H1 (cell line): Measurements from ENCODE around the gene NBAS. TPM values are rescaled to one million over a fixed set of nuclear protein-coding genes. Genes with fewer than 3 reads are reported as not detected.

ENCODE experiments used
- CTCF ChIA-PET: fragments of 300-600 bp; sonication (Branson Sonifier 250); formaldehyde crosslinking; loops from one replicate; lab custom pipeline; 2021; ENCODE audit not compliant: partially characterized antibody; lab: Charles Lee
- POLR2A ChIA-PET: fragments of 300-600 bp; sonication (Branson Sonifier 250); formaldehyde crosslinking; loops from one replicate; lab custom pipeline; 2021; ENCODE audit warnings: inconsistent platforms; ENCODE audit not compliant: partially characterized antibody; lab: Charles Lee
- DNase-seq, 2 experiments: peaks; one replicate each; pipeline versions ENCODE4 v3.0.0 to v3.0.0-alpha.2; 2010 to 2022; ENCODE audit warnings: low spot score in 2 of 2, low read depth in 1 of 2, mixed read lengths in 1 of 2
- FAIRE-seq: peaks from 2 replicates; lab custom pipeline; 2011; peaks lifted over from hg19 to GRCh38; lab: Jason Lieb, UNC
- H2AFZ ChIP-seq: 2 replicates; pipeline ENCODE4 v1.8.1; 2012; ENCODE audit warnings: low read length, inconsistent platforms
- H2AK5ac ChIP-seq: 2 replicates; pipeline ENCODE4 v1.6.1; 2013; ENCODE audit warnings: low read depth, low read length
- H2BK120ac ChIP-seq: replicated peaks from 2 replicates; pipeline ENCODE3; 2013; ENCODE audit warnings: low read depth, low read length, inconsistent platforms
- H2BK12ac ChIP-seq: 2 replicates; pipeline ENCODE4 v1.6.1; 2013; ENCODE audit warnings: low read depth, low read length
- H2BK15ac ChIP-seq: 2 replicates; pipeline ENCODE4 v1.6.1; 2013; ENCODE audit warnings: low read length
- H2BK20ac ChIP-seq: 2 replicates; pipeline ENCODE4 v1.6.1; 2013; ENCODE audit warnings: low read length
- H2BK5ac ChIP-seq: 2 replicates; pipeline ENCODE4 v1.6.1; 2013; ENCODE audit warnings: low read depth, low read length
- H3K14ac ChIP-seq: 2 replicates; pipeline ENCODE4 v1.6.1; 2013; ENCODE audit warnings: inconsistent platforms; ENCODE audit not compliant: insufficient read length
- H3K18ac ChIP-seq: 2 replicates; pipeline ENCODE4 v1.6.1; 2013; ENCODE audit warnings: low read length; ENCODE audit errors: extremely low read depth
- H3K23ac ChIP-seq: 2 replicates; pipeline ENCODE4 v1.6.1; 2013; ENCODE audit warnings: inconsistent platforms; ENCODE audit not compliant: insufficient read length
- H3K23me2 ChIP-seq: 2 replicates; pipeline ENCODE4 v1.6.1; 2013; ENCODE audit warnings: low read depth, low read length
- H3K27ac ChIP-seq: 2 replicates; pipeline ENCODE4 v1.6.1; 2011; ENCODE audit warnings: low read depth, low read length, inconsistent platforms
- H3K27me3 ChIP-seq, 4 experiments: replicated peaks in 1 of 4; 1 replicate in 1 of 4; 2 replicates in 3 of 4; pipeline versions ENCODE4 v1.6.1 to v1.8.1; 2011 to 2013; ENCODE audit warnings: low read length in 3 of 4, mild to moderate bottlenecking in 3 of 4, inconsistent platforms in 2 of 4, mixed read lengths in 2 of 4, moderate library complexity in 1 of 4; ENCODE audit not compliant: control insufficient read depth in 3 of 4, insufficient read depth in 3 of 4; ENCODE audit errors: extremely low read depth in 1 of 4
- H3K36me3 ChIP-seq, 4 experiments: 2 replicates each; pipeline versions ENCODE4 v1.6.1 to v1.8.1; 2011 to 2013; ENCODE audit warnings: mild to moderate bottlenecking in 4 of 4, low read length in 3 of 4, moderate library complexity in 2 of 4, control low read depth in 1 of 4, inconsistent platforms in 1 of 4; ENCODE audit not compliant: insufficient read depth in 4 of 4, control insufficient read depth in 2 of 4
- H3K4ac ChIP-seq: replicated peaks from 2 replicates; pipeline ENCODE3; 2013; ENCODE audit warnings: low read length, low read depth, mixed read lengths, inconsistent platforms; ENCODE audit not compliant: insufficient read length
- H3K4me1 ChIP-seq, 4 experiments: replicated peaks in 1 of 4; 1 replicate in 1 of 4; 2 replicates in 3 of 4; pipeline versions ENCODE4 v1.6.1 to v1.8.1; 2011 to 2013; ENCODE audit warnings: low read length in 3 of 4, inconsistent platforms in 2 of 4, mixed read lengths in 1 of 4; ENCODE audit not compliant: insufficient read depth in 4 of 4, control insufficient read depth in 3 of 4
- H3K4me2 ChIP-seq, 2 experiments: 2 replicates each; pipeline versions ENCODE4 v1.6.1 to v1.8.1; 2011 to 2013; ENCODE audit warnings: low read depth in 2 of 2, low read length in 2 of 2, control low read depth in 1 of 2, inconsistent platforms in 1 of 2, mild to moderate bottlenecking in 1 of 2; ENCODE audit not compliant: insufficient read depth in 1 of 2
- H3K4me3 ChIP-seq, 4 experiments: fragments of 200-600, 300-600 bp in 1 of 4; sonication (generic), shearing (Covaris generic), sonication (Bioruptor Twin) in 1 of 4; 2 replicates each; pipeline versions ENCODE4 v1.5.1 to v1.8.1; 2011 to 2016; ENCODE audit warnings: low read length in 4 of 4, low read depth in 3 of 4, control low read depth in 2 of 4, inconsistent platforms in 2 of 4, mild to moderate bottlenecking in 2 of 4, mixed read lengths in 1 of 4, moderate library complexity in 1 of 4; ENCODE audit not compliant: insufficient read depth in 2 of 4; ENCODE audit errors: extremely low read depth in 1 of 4
- H3K56ac ChIP-seq: replicated peaks from 2 replicates; pipeline ENCODE3; 2013; ENCODE audit warnings: low read depth, mild to moderate bottlenecking, mixed read lengths, low read length, inconsistent platforms; ENCODE audit not compliant: insufficient read length
- H3K79me1 ChIP-seq: 2 replicates; pipeline ENCODE4 v1.6.1; 2013; ENCODE audit warnings: low read depth, low read length, control low read depth
- H3K79me2 ChIP-seq, 2 experiments: 2 replicates each; pipeline versions ENCODE4 v1.6.1 to v1.8.1; 2012 to 2013; ENCODE audit warnings: low read length in 2 of 2, mild to moderate bottlenecking in 2 of 2, inconsistent platforms in 1 of 2; ENCODE audit not compliant: insufficient read depth in 2 of 2, control insufficient read depth in 1 of 2
- H3K9ac ChIP-seq, 4 experiments: replicated peaks in 1 of 4; 1 replicate in 1 of 4; 2 replicates in 3 of 4; pipeline versions ENCODE4 v1.6.1 to v1.8.1; 2011 to 2013; ENCODE audit warnings: low read depth in 3 of 4, low read length in 3 of 4, control low read depth in 2 of 4, mild to moderate bottlenecking in 2 of 4, moderate library complexity in 2 of 4, inconsistent platforms in 1 of 4; ENCODE audit errors: extremely low read depth in 1 of 4
- H3K9me3 ChIP-seq, 2 experiments: 2 replicates each; pipeline versions ENCODE4 v1.6.1 to v1.8.1; 2012 to 2013; ENCODE audit warnings: mild to moderate bottlenecking in 2 of 2, moderate library complexity in 2 of 2, control low read depth in 1 of 2, inconsistent platforms in 1 of 2, low read depth in 1 of 2, low read length in 1 of 2, mixed read lengths in 1 of 2; ENCODE audit not compliant: insufficient read depth in 2 of 2
- H4K20me1 ChIP-seq, 2 experiments: replicated peaks in 1 of 2; 2 replicates each; pipeline versions ENCODE3 to v1.8.1; 2011 to 2013; ENCODE audit warnings: inconsistent platforms in 2 of 2, low read length in 2 of 2, mild to moderate bottlenecking in 1 of 2; ENCODE audit not compliant: insufficient read depth in 2 of 2, control insufficient read depth in 1 of 2
- H4K5ac ChIP-seq: 2 replicates; pipeline ENCODE4 v1.6.1; 2013; ENCODE audit warnings: low read length, low read depth, mixed read lengths, inconsistent platforms; ENCODE audit not compliant: insufficient read length
- H4K8ac ChIP-seq: 2 replicates; pipeline ENCODE4 v1.8.0; 2013; ENCODE audit warnings: mild to moderate bottlenecking, moderate library complexity, low read length, inconsistent platforms; ENCODE audit not compliant: insufficient read depth; ENCODE audit errors: extremely low read depth
- H4K91ac ChIP-seq: replicated peaks from 2 replicates; pipeline ENCODE3; 2013; ENCODE audit warnings: low read length, mixed read lengths, inconsistent platforms; ENCODE audit not compliant: insufficient read length
- RNF2 ChIP-seq: fragments of 200-900, 300-1000 bp; sonication (generic); IDR thresholded peaks from 2 replicates; pipeline ENCODE4 v1.7.1; 2016; ENCODE audit warnings: borderline replicate concordance, low read depth, mild to moderate bottlenecking, antibody characterized with exemption, low read length; ENCODE audit not compliant: poor library complexity, severe bottlenecking; ENCODE audit errors: missing control alignments
- TEAD4 ChIP-seq: IDR thresholded peaks from 2 replicates; pipeline ENCODE4 v1.6.1; 2012; ENCODE audit warnings: low read depth, low read length, inconsistent platforms, mixed read lengths
- WGBS, 2 experiments: shearing (Covaris generic) in 1 of 2; methylation state at CpG; one replicate each; pipeline versions ENCODE4 v1.1.6 to v1.1.7; 2013 to 2015; ENCODE audit warnings: low lambda C conversion rate in 2 of 2, mixed read lengths in 2 of 2, inconsistent platforms in 1 of 2, low coverage in 1 of 2, missing lambda C conversion rate in 1 of 2; ENCODE audit not compliant: insufficient replicate concordance in 2 of 2, insufficient coverage in 1 of 2, insufficient read length in 1 of 2; ENCODE audit errors: extremely low coverage in 1 of 2, missing lambda C conversion rate in 1 of 2; 5-methylcytosine and 5-hydroxymethylcytosine counted together
- polyA plus RNA-seq, 7 experiments: library from polyadenylated mRNA; depleted of rRNA in 3 of 7; stranded (reverse) in 5 of 7; unstranded in 2 of 7; fragments of >200 nt in 5 of 7; fragments of 200-250 nt in 2 of 7; gene quantifications; 1 replicate in 5 of 7; 2 replicates in 1 of 7; 4 replicates in 1 of 7; pipeline versions ENCODE4 v1.2.1 to v1.2.3, GENCODE V29; 2011 to 2013; ENCODE audit warnings: missing spikeins in 2 of 7, mixed read lengths in 2 of 7
- total RNA-seq: library from RNA; stranded (reverse); fragmentation: NEBNext Ultra II Directional; extraction: Animal tissue kit (Norgen Biotek cat#: 25700); gene quantifications from 2 replicates; pipeline ENCODE4 v1.2.1, GENCODE V29; 2021

The NBAS gene
- total and polyA plus RNA-seq, 2 of the 8 experiments (the other 6 are each of a cell fraction or from before 2014, with no cell fraction given), result 19.6 to 34.8 TPM

DNA sequence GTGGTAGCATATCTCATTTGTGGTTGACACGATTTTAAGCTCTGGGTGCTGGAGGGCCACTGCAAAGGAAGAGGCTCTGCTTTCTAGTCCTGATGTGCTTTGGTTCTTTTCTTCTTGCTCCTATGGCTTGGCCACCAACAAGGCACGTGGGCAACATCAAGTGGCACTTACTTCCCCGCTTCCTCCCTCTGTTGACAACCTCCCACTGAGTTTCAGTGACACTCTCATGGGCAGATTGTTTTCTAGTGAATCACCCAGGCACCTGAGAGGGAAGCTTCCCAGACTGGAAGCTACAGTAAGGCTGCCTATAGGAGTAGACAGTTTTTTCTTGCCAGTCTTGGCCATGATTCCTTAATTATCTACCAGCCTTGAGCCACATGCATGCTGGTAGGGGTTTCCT, 89.0 kb downstream of the NBAS start:
- ChIA-PET CTCF (interaction anchor here (0.8 to 1.5 kb wide), 4 partner anchors 10 to 55 kb away, joined by 3 to 5 read pairs (median 4); no protein-coding TSS in a partner anchor), POLR2A (no interaction called here)
- no peak overlapping the region for H2BK12ac ChIP-seq
- no peaks in the 10 kb centered on the region for H3K79me1 ChIP-seq
- no peak overlapping the region; the same call in 1 of the 2 replicates for H3K27ac ChIP-seq
- peaks cover 0 to 12% (median 2%) of the 10 kb centered on the region in 4 experiments; a peak in 5 of 8 replicates for H3K36me3 ChIP-seq
- no peak overlapping the region for H3K18ac ChIP-seq
- no peak overlapping the region for H2AK5ac ChIP-seq
- H2AFZ ChIP-seq, result no peak overlapping the region
- no peaks in the 10 kb centered on the region for H3K23me2 ChIP-seq
- no peak for TF ChIP-seq RNF2
- TF ChIP-seq TEAD4, result no peak
- H3K27me3 ChIP-seq, result no peaks in the 10 kb centered on the region
- H3K4ac ChIP-seq, result no peak overlapping the region
- no peak overlapping the region for H3K4me2 ChIP-seq
- H4K8ac ChIP-seq, result no peak overlapping the region
- FAIRE-seq, result no peak
- no peaks in the 10 kb centered on the region for H3K4me1 ChIP-seq
- H3K79me2 ChIP-seq, result no peaks in the 10 kb centered on the region
- 91% methylated on average over 2 of the region's 3 CpGs; no CpG with 5 or more reads in 1 of the 2 experiments for WGBS, 2 experiments
- H2BK15ac ChIP-seq, result no peak overlapping the region
- no peak overlapping the region for H2BK20ac ChIP-seq
- H3K9me3 ChIP-seq, result no peaks in the 10 kb centered on the region
- no peak overlapping the region for H3K56ac ChIP-seq
- no peak overlapping the region for H2BK120ac ChIP-seq
- H3K4me3 ChIP-seq, result no peak overlapping the region
- H4K20me1 ChIP-seq, result no peaks in the 10 kb centered on the region
- no peak for DNase-seq
- no peak overlapping the region for H4K91ac ChIP-seq
- H3K9ac ChIP-seq, result no peak overlapping the region
- no peak overlapping the region for H2BK5ac ChIP-seq
- H4K5ac ChIP-seq, result no peak overlapping the region
- no peak overlapping the region for H3K23ac ChIP-seq
- no peak overlapping the region for H3K14ac ChIP-seq
